GM19023 (cell line): ENCODE measurements around the gene IL17RD.

ENCODE experiments used
- ATAC-seq: cut with Tn5 transposase; IDR thresholded peaks from one replicate; pipeline ENCODE4 v1.9.1; 2021; ENCODE audit warnings: mild to moderate bottlenecking, moderate library complexity; ENCODE audit not compliant: unreplicated experiment

IL17RD gene

DNA sequence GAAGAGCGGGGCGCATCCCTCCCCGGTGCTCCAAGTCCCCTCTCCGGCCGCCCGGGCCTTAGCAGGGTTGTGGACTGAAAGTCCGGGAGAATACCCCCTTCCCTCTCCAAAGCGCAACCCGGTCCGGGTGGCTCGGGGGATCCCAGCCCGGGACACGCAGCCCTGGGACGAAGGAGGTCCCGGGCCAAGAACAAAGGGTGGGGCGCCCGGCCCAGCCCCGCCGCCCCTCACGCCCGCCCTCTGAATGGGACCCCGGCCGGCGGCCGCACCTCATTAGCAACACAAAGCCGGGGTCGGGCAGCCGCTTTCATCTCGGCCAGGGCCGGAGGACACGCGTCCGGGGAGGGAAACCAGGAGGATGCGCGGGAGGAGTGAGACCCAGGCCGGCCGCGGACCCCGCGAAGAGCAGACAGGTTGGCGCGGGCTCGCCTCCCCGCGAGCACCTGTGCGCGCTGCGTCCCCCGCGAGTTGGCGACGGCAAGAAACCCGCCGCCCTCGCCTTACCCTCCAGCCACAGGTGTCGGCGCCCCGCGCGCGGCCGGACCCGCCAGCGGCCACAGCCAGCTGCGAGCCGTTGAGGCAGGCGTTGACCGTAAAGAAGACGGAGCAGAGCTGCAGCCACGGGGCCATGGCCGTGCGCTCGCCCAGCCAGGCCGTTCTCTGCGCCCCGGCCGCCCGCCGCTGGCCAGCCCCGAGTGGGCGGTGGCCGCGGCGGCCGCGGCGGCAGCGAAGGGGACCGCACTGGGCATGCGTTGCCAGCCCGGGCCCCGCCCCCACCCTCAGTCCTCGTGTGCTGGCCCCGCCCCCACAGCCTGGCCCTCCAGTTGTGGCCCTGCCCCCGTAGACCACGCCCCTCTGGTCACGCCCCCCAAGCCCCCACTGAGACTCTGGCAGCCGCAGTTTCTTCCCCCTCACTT, at the start of gene IL17RD:
Gene IL17RD, minus strand, starts transcription at position 697 of the 917 bp plus-strand sequence. Its CDS starts 67 bp downstream, at position 630.
- ATAC-seq = no peak

DNA sequence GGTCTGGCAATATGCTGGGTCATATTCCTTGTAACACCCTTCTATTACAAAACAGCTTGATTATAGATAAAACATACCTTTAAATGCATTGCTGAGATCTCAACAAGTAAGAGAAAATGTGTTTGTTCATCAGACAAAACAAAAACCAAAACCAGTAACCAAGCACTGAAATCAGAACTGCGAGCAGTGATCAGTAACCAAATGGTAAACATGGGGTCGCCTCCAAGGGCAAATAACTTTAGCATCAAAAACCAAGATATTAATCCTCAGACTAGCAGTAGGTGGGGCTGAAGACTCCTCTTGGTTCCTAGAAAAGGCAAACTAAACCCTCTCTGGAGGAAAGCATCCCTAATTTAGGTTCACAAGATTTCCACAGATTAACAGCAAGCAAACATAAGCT, 41.3 kb upstream of the IL17RD start:
- ATAC-seq = no peak

DNA sequence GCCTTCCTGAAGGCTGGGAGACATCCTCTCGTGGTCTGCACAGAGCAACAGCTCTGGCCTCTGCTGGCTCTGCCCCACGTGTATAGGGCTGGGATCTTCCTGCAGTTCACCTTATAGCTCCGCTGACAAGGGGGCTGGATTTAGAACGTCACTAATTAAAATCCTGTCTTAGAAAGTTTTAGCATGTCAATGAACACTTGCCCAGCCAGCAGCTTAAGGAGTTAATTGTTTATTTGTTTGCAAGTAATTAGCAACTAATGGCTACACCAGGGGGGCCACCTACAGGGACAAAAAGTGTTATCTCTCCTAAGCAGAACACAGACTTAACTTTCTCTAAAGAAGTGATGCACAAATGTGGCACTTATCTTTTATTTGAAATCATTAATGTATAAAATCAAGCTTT, 34.7 kb upstream of the IL17RD start, which contains the start of gene HESX1:
Gene HESX1, minus strand, starts transcription at position 84 of the 403 bp plus-strand sequence. Its CDS starts 60 bp downstream, at position 24.
- ATAC-seq = no peak

DNA sequence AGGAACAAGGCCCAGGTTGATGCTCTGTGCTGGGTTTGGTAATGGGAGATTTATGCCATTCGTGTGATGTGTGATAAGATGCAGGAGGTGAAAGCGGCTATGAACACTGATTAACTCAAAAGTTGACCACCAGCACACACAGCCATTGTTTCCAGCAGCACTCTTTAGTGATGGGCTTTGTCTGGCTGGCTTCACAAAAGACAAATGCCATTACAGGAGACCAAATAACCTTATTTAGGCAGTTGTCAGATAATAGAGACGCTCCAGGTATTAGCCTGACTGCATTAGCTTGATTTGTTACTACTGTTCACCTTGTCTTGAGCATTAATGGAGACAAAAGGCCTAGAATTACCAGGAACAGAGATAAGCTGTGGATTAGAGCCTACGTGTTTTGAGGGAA, 29.5 kb upstream of the IL17RD start:
- no peak for ATAC-seq

DNA sequence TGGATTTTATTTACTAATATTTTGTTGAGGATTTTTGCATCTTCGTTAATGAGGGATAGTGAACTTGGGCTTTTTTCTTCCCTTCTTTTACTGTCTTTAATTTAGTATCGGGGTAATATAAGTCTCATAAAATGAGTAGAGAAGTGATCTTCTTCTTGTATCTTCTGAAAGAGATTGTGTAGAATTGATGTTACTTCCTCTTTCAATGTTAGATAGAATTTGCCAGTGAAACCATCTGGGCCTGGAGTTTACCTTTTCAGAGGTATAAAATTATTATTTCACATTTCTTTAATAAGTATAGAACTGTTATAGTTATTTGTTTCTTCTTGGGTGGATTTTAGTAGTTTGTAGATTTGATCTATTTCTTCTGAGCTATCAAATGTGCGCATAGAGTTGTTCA, 26.9 kb upstream of the IL17RD start:
- ATAC-seq = no peak

DNA sequence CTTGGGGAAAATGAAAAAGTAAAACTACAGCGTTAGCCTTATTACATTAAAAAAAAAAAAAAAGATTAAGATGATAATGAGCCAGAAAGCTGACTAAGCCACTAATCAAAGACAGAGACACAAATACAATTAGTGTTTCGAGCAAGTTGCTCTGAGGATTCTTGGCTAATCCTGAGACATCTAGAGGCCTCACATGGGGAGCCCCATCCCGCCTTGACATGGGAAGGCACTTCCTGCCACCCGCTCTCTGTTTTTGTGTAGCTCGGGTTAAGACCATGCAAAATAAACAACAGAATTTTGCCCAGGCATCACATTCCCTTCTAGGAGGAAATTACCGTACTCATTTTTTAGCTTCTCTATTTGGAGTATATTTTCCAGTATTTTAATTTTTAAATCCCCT, 19.4 kb upstream of the IL17RD start:
- ATAC-seq = no peak

DNA sequence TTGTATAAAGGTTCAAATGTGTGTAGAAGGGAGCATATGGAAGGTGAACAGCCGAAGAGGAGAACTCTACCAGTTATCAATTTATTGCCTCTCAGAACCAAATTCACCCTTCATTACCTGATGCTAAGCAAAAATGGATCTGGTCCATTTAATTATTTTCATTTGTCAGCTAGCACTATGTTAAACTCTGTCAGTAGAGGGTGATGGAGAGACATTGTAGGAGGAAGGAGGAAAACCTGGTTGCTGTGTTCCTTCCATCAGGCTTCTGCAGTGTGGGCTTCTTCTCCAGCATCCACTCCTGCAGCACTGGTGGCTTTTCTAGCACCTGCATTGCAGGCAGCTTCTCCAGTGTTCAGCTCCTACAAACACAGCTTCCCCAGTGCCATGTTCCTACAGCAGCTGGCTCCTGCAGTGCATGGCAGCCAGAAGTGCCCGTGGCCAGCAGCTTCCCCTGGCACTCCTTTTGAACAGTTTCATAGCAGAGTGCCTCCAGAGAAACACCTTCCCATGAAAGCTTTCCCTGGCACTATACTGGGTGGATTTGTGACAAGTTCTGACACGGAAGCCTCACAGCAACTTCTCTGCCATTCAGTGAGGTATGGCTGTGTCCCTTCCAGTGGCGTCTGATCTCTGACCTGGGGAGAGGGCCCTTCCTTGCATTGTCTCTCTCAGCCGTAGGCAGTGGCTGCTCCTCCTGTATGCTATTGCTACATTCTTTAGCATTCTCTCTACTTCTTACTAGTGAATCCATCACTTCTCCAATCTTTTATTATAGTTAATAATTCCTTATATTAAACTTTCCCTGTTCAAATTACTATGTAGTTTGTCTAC, 14.6 kb upstream of the IL17RD start:
- no peak for ATAC-seq

DNA sequence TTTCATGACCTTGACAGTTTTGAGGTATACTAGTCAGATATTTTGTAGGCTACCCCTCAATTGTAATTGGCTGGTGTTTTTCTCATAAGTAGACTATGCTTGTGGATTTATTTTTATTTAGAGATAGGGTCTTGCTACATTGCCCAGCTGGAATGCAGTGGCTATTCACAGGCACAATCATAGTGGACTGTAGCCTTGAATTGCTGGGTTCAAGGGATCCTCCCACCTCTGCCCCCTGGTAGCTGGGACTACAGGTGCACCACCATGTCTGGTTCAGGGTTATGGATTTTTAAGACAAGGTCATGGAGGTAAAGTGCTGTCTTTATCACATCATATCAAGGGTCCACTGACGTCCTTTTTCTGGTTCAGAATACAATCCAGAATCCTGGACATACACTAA, 10.9 kb upstream of the IL17RD start:
- no peak for ATAC-seq

DNA sequence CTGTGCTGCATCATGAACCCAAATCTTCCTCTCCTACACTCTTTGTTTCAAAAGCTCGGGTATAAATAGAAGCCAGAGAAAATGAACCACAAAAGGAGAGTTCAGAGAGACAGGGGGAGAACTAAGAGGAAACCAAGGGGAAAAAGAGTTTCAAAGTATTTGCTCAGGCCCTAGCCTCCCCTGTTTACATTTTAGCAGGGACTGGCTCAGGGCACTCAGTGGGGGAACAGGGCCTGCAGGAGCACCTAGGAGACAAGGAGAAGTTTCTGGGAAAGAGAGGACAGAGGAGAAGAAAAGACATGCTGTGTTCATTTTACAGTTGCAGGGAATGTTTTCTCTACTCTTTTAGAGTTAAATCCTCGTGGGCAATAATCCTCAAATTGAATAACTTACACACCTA, 8.5 kb upstream of the IL17RD start:
- ATAC-seq = no peak

DNA sequence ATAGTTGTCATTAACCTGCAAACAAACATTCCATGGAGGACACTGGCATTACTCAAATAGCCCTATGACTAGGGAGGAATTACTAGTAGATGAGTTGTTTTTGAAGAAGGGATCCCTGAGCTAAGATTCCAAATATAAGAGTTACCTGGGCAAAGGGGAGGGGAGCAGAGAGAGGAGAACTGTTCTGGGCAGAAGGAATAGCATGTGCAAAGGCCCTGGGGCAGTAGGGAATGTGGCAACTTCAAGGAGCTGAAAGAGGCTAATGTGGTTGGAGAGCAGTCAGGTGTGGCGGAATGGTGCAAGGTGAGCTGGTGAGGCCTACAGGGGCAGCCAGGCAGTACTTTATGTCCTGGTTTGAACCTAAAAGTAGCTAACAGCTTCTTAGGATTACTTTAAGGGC, 5.8 kb upstream of the IL17RD start:
- no peak for ATAC-seq

DNA sequence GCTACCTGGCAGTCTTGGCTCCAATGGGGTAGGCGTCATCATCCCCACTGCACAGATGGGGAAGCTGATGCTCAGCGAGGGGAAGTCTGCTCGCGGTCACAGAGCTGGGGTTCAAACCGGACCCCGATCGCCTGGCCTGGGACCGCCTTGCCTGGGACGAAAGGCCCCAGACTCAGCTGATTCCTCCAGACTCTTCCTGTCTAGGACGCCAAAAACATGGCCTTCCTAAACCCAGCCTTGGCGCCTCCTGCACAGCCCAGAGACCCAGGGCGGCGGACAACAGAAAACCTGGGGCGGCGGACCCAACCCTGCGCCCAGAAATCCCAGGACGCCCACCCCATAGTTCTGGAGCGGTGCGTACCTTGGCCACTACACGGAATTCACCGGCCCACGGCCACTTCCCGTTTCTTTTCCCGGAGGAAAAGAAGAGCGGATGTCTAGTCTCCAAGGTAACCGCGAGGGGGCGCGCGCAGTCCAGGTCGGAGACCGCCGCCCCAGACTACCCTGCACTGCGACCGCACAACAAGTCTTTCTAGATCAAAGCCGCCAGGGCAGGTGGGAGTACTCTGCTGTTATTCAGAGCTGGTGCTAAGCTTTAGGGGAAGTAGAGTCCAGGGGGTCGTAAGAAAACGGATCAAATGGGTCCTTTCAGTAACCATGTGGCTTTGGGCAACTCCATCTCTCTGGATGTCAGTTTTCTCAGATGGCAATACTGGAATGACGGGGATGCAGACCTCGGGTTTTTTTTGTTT, 4.9 kb upstream of the IL17RD start:
- ATAC-seq = peak; percentile 60

DNA sequence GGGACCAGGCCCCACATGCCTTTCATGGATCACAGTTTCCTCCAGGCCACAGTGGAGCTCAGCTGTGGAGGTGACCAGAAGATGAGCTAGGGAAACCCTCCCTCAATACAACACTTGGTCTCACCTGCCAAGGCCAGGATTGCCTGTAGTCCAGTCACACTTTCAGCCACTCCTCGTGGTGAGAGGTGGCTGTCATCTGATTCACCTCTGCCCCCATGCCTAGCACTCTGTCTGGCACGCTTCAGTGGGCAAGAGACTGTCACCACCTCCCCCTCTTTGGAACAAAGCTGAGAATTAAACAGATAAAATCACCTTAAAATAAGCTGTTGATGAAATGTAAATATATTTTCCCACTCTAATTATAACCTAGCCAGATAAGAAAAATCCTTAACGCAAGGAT, 4.0 kb upstream of the IL17RD start:
- ATAC-seq = no peak

DNA sequence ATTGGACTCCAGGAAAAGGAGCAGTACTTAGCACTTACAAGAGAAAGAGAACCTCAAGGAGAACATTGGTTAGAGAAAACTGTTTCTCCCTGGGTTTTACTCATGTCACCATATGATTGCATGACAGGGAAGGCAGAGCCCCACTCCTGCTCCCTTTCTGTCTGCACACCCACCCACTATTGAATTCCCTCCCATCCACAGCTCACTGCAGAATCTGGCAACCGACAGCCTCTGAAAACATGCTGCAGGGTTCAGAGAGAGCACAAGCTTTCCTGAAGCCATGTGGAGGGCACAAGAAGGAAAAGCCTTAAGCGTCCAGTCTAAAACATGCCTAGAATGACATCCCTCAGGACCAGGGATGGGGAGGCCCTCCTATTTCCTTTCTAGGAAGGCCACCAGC, 3.0 kb upstream of the IL17RD start:
- ATAC-seq = no peak

DNA sequence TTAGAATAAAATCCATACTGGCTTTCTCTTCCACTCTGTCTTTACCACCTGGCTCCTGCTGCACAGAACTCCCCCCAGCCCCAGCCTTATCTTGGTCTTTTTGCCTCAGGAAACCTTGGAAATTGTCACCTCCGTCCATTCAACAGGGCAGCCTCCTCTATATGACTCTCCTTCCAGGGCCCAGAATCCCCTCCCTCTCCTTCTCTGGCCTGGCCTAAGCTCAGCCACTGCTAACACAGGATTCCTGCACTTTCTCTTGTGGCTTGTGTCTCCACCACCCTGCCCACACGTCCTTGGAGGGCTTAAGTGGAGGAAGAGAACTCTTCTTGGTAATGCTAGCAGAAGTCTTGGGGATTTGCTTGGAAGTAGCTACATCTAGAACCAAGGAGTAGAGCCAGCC, 1.5 kb upstream of the IL17RD start:
- no peak for ATAC-seq

DNA sequence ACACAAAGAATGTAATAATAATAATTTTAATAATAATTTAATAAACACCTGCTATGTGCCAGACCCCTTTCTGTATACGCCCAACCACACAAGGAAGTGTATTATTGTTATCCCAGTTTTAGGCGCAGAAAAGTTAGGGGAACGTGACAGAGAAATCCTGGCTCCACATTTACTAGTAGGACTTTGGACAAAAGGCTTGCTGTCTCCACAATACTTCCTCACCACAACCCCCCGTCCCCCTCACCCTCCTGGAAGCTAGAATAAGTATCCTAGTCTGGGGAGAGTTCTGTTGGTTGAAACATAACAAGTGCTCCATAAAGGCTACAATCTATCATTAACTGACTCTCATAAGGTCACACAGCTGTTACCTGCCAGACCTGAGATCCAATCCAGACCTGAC, 488 bp upstream of the IL17RD start:
- no peak for ATAC-seq

DNA sequence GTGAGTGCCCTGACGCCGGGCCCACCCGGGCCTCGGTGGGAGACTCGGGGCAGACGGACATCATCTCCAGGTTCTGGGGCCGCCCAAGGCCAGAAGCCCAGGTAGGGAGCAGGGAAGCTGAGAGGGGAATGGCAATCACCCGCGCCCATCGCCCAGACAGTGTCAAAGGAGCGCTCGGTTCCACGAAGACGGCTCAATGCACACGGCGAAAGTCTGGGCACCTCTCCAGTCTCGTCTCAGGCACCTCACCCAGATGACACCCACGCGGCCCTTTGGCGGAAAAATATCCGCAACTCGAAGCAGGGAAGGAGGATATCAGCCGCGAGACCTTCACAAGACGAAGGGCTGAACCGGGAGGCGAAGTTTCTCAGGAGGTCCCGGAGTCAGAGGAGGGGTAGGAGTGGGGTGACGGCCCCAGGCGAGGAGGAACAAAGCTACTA, 916 bp downstream of the IL17RD start:
- no peak for ATAC-seq

DNA sequence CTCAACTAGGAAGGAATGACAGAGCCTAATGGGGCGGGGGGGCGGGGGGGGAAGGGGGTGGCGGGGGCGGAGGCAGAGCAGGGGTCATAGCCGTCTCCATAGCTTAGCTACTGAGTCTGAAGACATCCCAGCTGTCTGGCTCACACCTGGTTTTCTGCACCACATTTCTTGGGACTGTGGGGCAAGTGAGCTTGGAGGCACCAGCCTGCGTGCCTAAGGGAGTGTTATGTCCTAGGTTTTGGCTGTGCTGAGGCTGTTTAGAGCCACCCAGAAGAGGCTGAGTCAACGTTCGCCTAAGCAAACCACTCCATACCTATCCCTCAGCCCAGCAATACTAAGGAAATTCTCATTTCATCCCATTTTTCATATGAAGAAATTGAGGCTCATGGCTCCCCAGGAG, 1.4 kb downstream of the IL17RD start:
- ATAC-seq = no peak

DNA sequence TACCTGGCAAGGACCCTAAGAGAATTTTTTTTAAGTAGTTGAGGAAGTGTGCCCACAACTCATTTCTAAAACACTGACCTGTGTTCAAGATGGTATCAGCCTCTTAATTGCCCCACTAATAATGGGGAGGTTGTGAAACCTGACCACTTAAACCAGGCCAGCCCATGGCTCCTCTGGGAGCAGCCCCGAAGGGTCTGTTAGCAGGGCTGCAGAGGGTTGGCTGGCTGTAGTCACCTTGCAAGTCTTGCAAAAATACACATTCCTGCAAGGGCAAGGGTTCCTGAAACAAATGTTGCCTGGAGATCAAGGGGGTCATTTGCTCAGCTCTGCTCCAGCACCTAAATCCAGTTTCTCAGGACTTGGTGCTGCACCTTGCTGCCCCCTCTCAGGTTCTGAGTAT, 3.2 kb downstream of the IL17RD start:
- ATAC-seq = no peak

DNA sequence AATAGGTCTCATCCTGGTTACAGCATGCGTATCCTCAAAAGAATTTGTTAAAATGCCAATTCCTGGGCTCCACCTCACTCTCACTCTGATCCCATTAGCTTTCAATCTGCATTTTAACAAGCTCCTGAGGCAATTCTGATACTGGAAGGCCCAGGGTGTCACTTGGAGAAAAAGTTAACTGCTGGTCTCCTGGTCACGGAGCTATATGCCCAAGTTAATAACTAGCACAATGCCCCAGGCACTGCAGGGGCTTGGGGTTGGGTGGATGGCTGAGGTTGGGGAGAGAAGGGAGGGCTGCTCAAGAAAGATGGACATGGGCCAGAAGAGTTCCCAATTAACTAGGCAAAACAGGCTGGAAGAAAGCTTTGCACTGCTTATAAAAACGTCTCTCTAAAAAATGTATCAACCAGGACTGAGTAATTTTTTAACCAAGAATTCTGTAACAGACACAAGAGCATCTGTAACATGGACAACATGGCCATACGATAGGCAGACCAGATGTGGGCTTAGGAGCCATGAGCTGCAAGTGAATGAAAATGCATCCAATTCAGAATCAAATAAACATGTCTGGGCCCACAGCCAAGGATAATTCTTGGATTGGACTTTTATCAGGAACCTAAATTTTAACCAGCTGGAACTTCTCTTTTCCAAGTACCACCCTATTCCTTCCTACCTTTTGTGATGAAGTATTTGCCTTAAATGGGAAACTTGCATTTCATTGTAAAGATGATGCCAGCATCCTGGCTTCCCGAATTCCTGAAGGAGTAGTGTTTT, 4.2 kb downstream of the IL17RD start:
- ATAC-seq = no peak

DNA sequence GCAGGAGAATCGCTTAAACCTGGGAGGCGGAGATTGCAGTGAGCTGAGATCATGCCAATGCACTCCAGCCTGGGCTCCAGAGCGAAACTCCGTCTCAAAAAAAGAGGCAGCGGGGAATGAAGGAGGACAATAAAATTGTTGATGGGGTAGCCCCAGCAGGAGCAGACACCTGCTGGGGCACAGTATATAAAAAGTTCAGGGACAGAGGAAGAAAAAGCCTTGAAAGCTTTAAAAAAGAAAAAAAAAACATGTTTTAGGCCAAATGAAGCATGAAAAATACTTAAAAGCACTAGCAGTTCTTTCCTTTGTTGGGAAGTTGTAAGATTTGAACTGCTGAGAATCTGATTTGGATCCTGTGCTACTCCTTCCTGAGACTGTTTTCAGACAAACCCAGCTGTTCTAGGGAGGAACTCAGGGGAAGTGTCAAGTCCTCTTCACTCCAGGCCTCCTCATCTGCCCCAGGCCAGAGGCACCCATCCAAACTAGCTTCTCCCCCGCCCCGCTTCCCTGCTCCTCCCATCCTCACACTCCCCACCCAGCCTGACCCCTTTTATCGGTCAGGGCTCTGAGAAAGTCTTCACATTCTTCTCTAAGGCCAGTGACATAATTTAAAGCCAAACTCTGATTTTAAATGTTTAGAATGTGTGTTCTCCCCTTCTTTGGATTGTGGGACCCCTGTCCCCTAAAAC, 4.9 kb downstream of the IL17RD start:
- ATAC-seq = no peak
